HG03064 (cell line): Measurements from ENCODE around the gene TAF1.
"Not testable (repeated sequence)": the region's sequence is repeated elsewhere in the genome, so short reads cannot be mapped to it uniquely, and the experiment has no call there.

Experiments used
- ATAC-seq: cut with Tn5 transposase; IDR thresholded peaks from one replicate; pipeline ENCODE4 v1.9.1; 2021; ENCODE audit warnings: low read depth; ENCODE audit not compliant: unreplicated experiment

The TAF1 gene

GRCh38 chrX:71416260-71416659, 50.1 kb downstream of the TAF1 start:
- not testable (repeated sequence) for ATAC-seq

- no peak for ATAC-seq
Measured at GRCh38 chrX:71420686-71421085, 54.5 kb downstream of the TAF1 start.

- no peak for ATAC-seq
Measured at GRCh38 chrX:71432733-71433132, 66.6 kb downstream of the TAF1 start.

GRCh38 chrX:71438750-71439149, 72.6 kb downstream of the TAF1 start:
- ATAC-seq, result no peak

- no peak for ATAC-seq
Measured at GRCh38 chrX:71439420-71439819, 73.3 kb downstream of the TAF1 start.

GRCh38 chrX:71439896-71440295, 73.7 kb downstream of the TAF1 start:
- no peak for ATAC-seq

DNA sequence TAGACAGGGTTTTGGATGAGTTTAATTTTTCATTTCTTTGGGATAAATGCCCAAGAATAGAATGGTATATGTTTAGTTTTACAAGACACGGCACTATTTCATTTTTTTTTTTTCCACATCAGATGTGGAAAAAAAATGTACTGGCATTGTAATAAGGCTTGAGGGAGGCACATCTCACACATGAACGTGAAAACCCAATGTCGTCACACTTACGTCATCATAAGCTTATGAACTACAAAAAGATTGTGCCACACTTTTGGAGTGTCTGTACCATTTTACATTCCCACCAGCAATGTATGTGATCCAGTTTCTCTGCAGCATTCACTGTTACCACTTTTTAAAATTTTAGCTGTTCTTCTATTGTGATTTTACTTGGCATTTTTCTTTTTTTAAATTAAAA, 74.2 kb downstream of the TAF1 start:
- no peak for ATAC-seq

DNA sequence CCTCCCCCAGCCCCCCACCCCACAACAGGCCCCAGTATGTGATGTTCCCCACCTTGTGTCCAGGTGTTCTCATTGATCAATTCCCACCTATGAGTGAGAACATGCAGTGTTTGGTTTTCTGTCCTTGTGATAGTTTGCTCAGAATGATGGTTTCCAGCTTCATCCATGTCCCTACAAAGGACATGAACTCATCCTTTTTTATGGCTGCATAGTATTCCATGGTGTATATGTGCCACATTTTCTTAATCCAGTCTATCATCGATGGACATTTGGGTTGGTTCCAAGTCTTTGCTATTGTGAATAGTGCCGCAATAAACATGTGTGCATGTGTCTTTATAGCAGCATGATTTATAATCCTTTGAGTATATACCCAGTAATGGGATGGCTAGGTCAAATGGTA, 75.7 kb downstream of the TAF1 start:
- ATAC-seq, result not testable (repeated sequence)

GRCh38 chrX:71450433-71451106, 84.4 kb downstream of the TAF1 start:
- no peak for ATAC-seq

DNA sequence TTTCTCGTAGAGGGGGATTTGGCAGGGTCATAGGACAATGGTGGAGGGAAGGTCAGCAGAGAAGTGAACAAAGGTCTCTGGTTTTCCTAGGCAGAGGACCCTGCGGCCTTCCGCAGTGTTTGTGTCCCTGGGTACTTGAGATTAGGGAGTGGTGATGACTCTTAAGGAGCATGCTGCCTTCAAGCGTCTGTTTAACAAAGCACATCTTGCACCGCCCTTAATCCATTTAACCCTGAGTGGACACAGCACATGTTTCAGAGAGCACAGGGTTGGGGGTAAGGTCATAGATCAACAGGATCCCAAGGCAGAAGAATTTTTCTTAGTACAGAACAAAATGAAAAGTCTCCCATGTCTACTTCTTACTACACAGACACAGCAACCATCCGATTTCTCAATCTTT, 85.4 kb downstream of the TAF1 start:
- not testable (repeated sequence) for ATAC-seq

DNA sequence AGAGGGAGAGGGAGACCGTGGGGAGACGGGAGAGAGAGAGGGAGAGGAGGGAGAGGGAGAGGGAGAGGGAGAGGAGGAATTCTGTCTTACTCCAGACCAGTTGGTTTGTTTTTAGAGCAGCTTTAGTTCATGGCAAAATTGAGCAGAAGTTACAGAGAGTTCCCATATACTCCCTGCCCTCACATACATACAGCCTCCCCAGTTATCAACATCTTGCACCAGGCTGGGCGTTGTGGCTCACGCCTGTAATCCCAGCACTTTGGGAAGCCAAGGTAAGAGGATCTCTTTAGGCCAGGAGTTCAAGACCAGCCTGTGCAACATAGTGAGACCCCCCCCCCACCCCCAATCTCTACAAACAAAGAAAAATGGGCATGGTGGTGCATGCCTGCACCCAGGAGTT, 86.9 kb downstream of the TAF1 start:
- no peak for ATAC-seq

DNA sequence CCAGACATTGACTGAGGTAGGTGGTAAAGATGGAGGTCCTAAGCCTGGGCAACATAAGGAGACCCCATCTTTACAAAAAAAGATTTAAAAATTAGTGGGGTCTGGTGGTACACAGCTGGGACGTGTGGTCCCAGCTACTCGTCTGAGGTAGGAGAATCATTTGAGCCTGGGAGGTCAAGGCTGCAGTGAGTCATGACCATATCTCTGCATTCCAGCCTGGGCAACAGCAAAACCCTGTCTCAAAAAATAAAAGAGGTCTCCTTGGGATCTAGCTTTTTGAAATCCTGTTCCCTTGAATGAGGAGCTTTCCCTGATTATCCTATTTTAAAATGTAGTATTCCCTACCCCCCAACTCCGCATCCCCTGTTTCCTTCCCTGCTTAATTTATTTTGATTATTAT, 88.1 kb downstream of the TAF1 start:
- ATAC-seq, result no peak

DNA sequence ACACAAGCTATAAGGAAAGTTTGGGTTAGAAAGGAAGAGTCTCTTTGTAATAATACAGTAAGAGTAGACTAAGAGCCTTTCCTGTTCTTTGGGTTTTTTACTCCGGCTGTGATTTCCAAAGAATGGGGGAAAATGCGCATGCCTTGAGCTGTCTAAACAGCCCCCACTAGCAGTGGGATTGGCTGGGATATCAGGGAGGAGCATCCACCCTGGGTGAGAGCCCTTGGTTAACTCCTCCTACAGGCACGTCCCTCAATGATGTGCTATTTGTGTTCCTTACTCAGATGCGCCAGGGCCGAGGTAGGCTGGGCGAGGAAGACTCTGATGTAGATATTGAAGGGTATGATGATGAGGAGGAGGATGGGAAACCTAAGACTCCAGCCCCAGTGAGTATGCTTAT, 92.7 kb downstream of the TAF1 start:
- ATAC-seq, result no peak

DNA sequence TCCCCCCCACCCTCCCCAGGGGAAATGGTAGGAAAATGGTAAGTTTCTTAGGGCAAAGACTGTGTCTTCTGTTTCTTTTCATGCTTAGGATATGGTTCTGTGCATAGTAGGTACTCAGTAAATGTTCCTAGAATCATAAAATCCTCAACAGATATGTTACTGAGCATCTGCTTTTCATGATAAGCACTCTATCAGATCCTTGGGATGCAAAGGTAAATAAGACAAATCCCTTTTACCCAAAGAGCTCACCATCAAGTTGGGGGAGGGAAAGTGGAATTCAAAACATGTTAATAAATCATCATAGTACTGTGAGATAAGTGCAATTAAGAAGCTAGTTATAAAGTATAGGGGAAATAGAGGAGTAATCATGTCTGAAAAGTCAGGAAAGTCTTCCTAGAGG, 98.8 kb downstream of the TAF1 start:
- ATAC-seq, result no peak

DNA sequence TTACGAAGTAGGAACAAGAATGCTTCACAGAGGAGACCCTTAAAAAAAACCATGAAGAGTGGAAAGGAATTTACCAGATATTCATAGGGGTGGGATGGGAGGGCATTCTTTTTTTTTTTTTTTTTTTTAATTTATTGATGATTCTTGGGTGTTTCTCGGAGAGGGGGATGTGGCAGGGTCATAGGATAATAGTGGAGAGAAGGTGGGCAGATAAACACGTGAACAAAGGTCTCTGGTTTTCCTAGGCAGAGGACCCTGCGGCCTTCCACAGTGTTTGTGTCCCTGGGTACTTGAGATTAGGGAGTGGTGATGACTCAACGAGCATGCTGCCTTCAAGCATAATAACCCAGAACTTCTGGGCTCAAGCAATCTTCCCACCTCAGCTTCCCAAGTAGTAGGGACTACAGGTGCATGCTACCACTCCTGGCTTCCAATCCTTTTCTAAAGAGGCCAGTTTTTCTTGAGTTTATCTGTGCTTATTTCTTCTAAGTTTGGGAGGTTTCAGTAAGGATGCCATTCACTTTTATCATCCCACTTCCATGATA, 100.9 kb downstream of the TAF1 start:
- ATAC-seq, result no peak

GRCh38 chrX:71475785-71476540, 109.8 kb downstream of the TAF1 start:
- ATAC-seq, result no peak

DNA sequence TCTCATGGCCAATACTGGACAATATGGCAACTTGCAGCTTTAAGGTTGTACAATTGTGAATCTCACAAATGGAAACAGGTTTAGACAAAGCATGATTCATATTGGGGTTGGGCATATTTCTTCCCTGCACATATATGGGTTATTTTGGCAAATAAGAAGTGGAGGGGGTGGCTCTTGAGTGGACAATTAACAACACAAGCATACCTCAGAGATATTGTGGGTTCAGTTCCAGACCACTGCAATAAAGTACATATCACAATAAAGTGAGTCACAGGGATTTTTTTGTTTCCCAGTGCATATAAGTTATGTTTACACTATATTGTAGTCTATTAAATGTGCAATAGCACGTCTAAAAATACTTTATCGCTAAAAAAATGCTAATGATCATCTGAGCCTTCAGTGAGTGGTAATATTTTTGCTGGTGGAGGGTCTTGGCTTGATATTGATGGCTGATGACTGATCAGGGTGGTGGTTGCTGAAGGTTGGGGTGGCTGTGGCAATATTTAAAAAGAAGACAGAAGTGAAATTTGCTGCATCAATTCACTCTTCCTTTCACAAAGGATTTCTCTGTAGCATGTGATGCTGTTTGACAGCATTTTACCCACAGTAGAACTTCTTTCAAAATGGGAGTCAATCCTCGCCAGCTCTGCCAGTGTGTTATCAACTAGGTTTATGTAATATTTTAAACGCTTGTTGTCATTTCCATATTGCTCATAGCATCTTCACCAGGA, 116.2 kb downstream of the TAF1 start:
- ATAC-seq, result no peak

- no peak for ATAC-seq
Measured at GRCh38 chrX:71487814-71488213, 121.7 kb downstream of the TAF1 start.

DNA sequence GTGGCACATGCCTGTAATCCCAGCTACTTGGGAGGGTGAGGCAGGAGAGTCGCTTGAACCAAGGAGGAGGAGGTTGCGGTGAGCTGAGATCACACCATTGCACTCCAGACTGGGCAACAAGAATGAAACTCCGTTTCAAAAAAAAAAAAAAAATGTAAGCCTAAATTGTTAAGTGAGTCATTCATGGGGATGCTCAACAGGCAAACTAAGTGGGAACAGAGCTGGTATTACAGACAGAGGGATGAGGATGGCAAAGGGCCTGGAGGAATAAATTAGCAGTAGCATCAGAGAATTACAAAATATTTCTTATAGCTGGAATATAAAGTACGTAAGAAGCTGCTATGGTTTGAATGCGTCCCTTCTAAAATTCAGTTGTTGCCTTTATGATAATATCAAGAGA, 123.4 kb downstream of the TAF1 start:
- ATAC-seq, result no peak

DNA sequence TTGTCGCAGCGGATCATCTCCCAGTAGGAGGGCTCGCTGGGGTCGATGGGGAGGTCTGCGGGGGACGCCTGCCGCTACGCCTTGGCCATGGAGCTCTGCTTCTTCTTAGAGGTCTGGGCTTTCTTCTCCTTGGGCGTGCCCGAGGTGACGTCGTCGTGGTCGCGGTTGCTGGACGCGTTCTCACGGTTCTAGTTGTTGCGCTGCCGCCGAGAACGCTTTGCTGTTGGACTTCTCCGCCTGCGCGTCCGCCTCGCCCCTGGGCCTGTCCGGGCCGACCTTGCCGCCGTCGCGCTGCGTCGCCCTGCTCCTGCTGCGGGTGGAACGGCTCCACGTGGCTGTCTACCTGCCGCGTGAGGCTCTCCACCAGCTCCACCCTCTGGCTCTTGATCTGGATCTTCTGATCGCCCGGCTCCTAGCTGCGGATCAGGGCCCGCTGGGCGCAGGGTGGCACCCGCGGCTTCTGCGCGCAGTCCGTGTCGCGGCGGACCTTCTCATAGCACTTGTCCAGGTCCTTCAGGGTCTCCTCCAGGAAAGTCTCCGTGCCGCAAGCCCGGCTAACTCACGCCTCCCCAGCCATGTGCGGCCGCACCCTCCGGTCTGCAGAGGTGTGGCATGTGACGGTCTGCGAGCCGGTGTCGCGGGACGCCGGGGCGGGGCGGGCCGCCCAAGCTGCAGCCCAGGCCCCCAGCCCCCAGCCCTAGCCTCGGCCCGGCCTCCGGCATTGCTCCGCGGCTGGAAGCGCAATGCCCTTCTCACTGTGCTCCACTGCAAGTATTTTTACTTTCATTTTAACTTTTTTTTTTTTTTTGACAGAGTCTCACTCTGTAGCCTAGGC, 126.3 kb downstream of the TAF1 start:
- ATAC-seq, result no peak
